Brain pericyte (primary cell): ENCODE data around the gene TAF13.
"Not testable (repeated sequence)": the region's sequence is repeated elsewhere in the genome, so short reads cannot be mapped to it uniquely, and the experiment has no call there.

ENCODE experiments used
- DNase-seq: peaks from one replicate; pipeline ENCODE4 v3.0.0-alpha.2; 2012; ENCODE audit warnings: low read depth, low spot score

The TAF13 gene

DNA sequence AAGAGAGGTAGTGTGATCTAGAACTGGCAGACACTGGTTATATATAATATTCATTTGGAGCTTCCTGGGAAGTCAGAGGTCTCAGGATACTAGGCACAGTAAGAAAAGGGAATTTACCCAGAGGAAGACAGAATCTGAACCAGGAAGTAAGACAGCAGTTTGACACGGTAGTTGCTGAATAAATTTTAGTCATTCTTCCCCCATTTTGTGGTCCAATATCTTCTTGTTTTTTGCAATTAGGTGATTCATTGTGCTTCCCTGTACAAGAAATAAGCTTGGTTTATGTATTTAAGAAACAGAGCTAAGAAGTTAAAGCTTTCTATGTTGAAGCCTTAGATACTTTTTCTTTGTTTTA, 16.0 kb upstream of the TAF13 start:
- no peak for DNase-seq

DNA sequence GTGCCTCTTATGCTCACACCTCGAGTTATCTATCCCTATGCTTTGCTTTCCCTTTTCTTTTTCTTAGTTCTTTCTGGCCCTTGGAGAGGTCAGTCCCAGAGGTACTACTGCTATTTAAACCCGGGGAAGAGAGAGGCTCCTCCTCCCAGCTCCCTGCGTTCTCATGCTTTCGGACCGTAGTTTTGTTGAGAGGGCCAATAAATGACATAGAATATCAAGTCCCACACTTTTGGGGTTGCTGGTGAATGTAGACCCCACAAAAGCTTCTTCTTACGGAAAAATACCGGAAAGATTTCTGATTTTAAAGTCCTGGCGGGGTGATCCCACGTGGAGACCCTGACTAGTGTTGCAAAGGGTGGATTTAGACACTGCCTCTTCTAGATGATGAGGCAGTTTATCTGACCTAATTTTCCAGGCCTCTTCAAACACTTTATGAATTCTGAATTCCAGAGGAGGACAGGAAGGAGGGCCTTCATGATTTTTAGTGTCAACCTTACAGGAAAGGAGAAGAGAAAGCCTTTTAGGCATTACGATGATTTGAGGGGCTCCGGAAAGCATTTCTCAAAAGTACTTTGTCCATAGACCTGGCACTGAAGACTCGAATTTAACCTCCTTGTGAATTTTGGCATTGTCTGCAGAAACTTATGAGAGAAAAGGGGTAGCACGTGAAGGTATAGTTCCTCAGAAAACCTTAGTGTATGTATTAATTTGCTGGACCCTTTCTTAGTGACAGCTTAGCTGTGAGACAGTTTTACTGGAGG, 15.5 kb upstream of the TAF13 start:
- DNase-seq: no peak

DNA sequence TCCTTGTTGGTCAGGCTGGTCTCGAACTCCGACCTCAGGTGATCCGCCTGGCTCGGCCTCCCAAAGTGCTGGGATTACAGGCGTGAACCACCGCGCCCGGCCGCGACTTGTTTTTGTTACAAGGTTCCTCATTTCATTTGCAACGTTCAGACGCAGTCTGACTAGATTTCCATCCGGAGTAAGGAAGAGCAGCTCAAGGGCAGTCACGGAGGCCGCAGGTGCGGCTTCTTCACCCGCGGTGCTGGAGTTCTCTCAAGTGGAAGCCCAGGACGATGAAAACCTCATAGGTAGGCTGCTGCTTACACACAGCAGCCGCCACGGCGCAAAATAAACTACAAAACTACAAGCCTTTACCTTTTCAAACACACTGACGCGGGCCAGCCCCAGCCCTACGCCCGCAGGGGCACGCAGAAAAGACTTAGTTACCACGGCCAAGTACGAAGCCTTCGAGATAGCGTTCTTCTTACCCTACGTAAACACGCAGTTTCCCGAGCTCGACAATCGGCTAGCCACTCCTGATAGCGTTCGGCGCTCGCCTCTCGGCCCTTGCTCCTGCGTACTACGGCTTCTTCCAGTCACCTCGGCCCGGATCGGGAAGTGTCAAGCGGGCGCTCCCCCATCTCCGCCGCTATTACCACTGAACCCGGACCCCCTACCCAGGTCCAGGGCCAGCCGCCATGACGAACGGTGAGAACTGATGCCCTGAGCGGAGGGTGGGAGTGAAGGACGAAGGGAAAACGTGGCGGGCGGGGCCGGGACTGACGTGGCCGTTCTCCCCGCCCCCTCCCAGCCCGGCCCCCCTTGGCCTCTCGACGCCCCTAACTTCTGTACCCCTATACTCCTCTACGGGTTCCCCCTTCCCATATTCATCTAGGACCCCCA, 14.6 kb upstream of the TAF13 start, which contains the start of gene TMEM167B:
Gene TMEM167B, plus strand, starts transcription at position 569 of the 882 bp plus-strand sequence. Its CDS starts 109 bp downstream, at position 678.
- peak; percentile 89 for DNase-seq

DNA sequence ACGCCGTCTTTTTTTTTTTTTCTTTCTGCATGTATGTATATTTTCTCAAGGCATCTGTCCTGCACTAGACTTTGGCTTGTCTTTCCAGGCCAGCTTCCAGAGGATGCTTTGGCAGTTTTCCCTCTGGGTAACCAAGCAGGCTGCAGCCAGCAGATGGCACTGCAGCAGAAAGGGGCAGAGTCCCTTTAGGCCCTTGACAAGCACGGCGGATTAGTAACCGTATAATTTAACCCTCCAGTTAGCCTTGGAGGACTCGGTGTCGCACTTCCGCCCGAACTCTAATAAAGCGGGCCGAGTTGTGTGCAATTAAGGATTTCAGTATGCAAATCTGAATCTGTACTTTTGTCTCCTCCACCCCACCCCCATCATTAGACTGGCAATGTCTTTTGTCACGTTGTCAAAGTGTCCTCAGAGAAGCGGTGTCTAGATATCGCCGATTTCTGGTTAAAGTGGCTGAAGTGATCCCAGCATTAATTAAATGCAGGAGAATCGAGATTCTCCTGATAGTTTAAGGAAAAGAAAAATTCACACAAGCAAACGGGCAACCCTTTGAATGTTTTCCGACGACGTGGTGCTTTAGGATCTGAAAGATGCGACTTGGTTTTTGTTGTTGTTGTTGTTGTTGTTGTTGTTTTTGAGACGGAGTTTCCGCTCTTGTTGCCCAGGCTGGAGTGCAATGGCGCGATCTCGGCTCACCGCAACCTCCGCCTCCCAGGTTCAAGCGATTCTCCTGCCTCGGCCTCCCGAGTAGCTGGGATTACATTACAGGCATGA, 13.6 kb upstream of the TAF13 start:
- DNase-seq: no peak

DNA sequence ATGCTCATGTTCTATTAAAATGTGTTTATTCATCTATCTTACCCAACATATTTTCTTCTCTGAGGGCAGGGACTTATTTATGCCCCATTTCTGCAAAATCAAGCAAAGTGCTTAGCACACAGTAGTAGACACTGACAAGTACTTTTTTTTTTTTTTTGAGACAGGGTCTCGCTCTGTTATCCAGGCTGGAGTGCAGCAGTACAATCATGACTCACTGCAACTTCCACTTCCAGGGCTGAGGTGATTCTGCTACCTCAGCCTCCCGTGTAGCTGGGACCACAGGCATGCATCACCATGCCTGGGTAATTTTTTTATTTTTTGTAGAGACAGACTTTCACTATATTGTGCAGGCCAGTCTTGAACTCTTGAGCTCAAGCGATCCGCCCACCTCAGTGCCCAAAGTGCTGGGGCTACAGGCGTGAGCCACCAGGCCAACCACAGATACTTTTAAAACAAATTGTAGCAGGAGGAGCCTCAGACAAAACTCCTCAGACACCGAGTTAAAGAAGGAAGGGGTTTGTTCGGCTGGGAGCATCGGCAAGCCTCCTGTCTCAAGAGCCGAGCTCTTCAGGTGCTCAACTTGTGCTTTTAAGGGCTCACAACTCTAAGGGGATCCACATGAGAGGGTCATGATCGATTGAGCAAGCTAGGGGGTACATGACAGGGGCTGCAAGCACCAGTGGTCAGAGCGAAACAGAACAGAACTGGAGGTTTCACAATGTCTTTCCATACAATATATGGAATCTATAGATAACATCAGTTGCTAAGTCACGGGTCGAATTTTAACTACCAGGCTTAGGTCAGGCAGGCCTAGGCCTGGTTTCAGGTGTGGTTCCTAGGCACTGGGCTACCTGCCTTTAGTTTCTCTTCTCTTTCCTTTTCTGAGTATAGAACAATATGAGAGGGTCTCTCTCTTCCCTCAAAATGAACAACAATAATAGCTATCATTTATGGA, 9.0 kb upstream of the TAF13 start:
- no peak for DNase-seq

DNA sequence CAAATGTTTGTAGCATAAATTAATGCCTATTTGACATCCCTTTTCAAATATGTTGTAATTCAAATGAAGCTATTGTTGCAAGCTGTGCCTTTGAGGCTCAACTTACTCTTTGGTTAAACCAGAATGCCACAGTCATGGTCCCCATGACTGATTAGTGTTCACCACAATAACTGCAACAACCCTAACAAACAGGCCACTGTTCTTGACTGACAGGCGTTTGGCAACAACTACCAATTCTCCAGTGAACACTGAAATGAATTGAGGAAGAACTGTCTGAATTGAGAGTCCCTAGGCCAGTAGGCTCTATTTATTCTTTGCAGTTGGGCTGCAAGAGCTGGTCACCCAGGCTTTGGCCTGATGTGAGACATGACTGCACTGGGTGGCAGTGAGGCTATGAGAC, 8.1 kb upstream of the TAF13 start:
- no peak for DNase-seq

DNA sequence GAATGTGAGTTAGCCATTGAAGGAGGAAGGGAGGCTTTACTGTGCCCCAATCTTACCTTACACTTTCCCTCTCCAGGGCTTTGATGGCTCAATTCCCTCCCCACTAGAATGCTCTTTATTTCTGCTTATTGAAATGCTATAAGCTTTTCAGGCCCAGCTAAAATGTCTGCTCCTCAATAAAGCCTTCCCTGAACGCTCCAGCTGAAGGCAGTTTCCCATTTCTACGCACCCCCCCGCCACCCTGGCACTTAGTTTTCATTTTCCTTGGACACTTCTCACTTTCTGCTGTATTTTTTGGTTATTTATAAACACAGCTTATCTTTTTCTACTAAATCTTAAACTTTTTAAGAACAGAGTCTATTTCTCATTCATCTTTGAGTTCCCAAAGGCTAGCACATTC, 7.7 kb upstream of the TAF13 start:
- DNase-seq: no peak

DNA sequence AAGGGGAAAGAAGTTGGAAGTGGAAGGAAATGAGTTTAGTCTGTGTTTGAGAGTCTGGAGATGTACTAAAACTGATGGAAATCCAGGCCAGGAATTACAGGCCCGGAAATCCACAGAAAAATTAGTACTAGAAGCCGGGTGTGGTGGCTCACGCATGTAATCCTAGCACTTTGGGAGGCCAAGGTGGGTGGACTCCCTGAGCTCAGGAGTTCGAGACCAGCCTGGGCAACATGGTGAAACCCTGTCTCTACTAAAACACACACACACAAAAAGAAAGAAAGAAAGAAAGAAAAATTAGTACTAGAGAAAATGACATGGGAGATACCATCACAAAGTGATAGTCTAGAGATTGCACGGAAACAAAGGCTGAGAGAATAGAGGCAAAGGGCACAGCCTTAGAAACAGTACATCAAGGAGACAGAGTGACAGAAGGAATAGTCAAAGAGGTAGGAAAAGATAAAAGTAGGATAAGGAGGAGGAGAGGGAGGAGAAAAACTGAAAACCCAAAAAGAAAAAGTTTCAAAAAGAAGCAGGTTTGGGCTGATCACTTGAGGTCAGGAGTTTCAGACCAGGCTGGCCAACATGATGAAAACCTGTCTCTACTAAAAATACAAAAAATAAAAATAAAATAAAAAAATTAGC, 4.8 kb upstream of the TAF13 start:
- DNase-seq: no peak

DNA sequence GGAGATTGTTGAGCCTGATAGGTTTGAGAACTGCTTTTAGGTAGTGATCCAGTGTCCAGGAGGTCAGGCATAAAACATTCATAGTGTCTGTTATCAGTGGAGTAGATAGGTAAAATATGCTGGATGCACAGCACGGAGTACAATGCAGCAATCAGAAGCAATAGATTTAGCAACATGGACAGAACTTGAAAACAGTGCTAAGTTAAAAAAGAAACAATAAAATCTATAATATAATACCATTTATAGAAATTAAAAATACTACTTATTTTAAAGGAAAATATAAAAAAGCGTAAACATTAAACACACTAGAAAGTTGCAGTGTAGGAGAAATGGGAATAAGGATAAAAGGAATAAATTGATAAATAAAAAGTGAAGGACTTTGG, 3.4 kb upstream of the TAF13 start:
- no peak for DNase-seq

DNA sequence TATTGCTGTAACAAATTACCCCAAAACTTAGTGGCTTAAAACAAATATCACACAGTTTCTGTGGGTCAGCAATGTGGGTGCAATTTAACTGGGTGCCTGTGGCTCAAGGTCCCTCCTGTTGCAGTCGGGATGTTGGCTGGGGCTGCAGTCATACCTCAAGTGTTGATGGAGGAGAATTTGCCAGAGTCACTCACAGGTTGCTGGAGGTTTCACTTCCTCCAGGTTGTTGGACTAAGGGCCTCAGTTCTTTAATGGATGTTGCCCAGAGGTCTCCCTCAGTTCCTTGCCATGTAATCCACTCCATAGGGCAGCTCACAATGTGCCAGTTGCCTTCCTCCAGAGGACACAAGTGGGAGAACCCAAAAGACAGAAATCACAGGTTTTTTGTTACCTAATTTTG, 2.5 kb upstream of the TAF13 start:
- DNase-seq: no peak

DNA sequence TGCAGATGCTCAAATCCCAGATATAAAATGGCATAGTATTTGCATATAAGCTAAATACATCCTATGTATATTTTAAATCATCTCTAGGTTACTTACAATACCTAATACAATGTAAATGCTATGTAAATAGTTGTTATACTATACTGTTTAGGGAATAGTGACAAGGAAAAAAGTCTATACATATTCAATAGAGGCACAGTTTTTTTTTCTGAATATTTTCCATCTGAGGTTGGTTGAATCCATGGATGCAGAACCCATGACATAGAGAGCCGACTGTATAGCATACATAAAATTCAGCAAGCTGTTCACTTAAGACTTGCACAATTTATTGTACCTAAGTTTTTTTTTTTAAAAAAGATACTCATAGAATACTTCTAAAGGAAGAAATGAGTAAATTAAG, 6.5 kb downstream of the TAF13 start:
- DNase-seq: no peak

DNA sequence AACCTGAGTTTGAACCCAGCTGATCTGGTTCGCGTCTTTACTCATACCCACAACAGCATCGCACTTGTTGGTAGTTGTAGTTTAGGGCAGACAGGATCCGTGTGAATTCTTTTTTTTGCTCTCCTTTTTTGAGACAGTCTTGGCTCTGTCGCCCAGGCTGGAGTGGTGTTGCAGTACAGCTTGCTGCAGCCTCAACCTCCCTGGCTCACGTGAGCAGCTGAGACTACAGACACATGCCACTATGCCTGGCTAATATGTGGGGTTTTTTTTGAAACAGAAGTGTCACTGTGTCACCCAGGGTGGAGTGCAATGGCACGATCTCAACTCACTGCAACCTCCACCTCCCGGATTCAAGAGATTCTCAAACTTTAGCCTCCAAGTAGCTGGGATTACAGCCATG, 7.9 kb downstream of the TAF13 start:
- no peak for DNase-seq

DNA sequence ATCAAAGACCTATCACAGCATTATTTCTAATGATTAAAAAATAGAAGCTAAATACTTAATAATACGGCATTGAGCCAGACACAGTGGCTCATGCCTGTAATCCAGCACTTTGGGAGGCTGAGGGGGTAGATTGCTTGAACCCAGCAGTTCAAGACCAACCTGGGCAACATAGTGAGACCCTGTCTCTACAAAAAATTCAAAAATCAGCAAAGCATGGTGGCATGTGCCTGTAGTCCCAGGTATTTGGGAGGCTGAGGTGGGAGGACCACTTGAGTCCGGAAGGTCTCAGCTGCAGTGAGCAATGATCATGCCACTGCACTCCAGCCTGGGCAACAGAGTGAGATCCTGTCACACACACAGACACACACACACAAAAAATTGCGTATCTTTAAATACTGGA, 10.7 kb downstream of the TAF13 start:
- DNase-seq: no peak

DNA sequence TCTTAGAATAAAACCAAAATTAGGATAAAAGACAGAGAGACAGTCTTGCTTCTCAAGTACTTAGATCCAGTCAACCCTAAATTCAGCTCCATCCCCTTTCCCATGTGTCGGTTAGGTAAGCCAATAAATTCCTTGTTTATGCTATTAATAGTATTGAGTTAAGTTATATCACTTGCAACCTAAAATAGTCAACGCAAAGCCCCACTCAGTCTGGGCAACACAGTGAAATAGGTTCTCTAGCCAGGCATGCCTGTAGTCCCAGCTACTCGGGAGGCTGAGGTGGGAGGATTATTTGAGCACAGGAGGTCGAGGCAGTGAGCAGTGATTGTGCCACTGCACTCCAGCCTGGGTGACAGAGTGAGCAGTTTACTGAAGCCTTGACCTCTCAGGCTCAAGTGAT, 14.6 kb downstream of the TAF13 start:
- no peak for DNase-seq

DNA sequence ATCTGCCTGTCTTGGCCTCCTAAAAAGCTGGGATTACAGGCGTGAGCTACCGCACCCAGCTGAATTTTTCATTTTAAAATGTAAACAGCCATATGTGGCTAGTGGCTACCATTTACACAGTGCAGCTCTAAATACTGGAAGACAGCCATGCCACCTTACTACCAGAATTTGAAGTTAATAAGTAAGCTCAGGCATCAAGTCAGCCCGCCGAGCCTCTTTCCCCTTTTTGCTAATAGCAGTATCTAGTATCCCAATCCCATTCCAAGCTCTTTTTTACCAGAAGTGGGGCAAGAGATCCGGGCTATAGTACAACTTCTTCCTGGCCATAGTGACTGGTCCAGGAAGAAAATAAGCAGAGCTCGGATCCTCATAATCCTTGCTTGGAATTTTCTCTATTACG, 15.1 kb downstream of the TAF13 start:
- no peak for DNase-seq

DNA sequence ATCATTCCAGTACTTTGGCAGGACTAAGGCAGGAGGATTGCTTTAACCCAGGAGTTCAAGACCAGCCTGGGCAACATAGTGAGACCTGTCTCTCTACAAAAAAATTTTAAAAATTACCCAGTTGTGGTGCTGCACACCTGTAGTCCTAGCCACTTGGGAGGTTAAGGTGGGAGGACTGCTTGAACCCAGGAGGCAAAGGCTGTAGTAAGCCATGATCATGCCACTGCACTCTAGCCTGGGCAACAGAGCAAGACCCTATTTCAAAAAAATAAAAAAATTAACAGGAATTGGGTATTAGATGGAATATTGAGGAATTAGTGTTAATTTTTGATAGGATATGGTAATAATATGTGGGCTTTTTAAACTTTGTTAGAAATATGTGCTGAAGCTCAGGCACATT, 16.8 kb downstream of the TAF13 start:
- no peak for DNase-seq

DNA sequence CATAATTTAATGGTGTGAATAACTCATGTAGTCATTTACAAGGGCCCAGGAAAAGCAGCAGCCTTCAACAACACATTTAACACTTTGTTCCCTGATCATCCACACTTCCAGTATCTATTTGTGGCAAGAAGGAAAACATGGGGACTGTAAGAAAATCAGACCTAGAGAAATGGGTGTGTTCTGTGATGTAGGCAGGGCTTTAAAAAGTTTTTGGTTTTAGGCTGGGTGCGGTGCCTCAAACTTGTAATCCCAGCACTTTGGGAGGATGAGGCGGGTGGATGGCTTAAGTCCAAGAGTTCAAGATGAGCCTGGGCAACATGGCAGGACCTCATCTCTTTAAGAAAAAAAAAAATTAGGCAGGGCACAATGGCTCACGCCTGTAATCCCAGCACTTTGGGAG, 19.7 kb downstream of the TAF13 start:
- DNase-seq: no peak

DNA sequence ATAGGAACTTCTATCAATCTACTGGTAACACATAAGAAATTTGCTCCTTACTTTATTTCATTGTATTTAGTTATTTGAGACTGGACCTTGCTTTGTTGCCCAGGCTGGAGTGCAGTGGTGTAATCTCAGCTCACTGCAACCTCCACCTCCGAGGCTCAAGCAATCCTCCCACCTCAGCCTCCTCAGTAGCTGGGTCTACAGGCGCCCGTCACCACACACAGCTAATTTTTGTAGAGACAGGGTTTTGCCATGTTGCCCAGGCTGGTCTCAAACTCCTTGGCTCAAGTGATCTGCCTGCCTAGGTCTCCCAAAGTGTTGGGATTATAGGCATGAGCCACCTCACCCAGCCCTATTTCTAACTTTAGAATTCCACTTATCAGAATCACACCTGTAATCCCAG, 23.7 kb downstream of the TAF13 start:
- DNase-seq: not testable (repeated sequence)

DNA sequence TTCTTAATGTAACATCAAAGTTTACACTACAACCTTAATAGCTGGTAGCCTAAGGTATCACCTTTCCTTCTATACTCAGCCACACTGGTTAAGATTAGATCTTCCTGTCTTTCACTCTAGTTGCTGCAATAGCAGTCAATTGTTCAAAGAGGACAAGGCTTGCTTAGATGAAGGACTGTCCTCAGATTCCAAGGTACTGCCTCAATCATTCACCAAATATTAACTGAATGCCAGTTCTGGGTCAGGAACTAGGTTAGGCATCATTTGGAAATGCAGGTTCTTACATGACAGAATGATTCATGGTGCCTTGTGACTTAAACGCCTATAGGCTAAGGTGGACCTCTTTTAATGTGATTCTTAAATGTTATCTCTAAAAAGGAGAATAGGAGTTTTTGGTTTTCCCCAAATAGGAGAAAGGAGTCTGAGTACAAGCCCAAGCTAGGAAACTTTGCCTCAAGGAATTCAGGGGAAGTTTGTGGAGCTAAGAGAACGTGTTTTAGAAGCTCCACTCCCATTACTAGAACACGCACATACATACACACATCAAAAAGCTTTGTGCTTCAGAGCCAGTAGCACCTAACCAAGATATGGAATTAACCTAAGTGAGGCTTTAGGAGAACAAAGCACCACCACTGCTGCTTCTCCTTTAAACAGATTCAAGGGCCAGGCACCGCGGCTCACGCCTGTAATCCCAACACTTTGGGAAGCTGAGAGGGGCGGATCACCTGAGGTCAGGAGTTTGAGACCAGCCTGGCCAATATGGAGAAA, 25.4 kb downstream of the TAF13 start:
- no peak for DNase-seq

DNA sequence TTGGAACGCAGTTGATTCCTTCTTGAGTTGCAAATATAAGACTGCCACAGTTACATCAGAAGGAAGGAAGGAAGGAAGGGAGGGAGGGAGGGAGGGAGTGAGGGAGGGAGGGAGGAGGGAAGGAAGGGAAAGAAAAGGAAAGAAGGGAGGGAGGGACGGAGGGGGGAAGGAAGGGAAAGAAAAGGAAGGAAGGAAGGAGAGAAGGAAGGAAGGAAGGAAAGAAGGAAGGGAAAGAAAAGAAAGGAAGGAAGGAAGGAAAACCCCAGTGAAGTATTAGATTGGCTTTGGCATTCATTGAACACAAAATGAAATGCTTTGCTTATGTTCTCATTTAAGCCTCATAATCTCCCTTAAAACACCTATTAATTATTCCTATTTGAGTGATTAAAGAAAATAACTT, 27.5 kb downstream of the TAF13 start:
- no peak for DNase-seq
